ENCODE results near the gene LIN7B. TPM values are rescaled to one million over a fixed set of nuclear protein-coding genes. Genes with fewer than 3 reads are reported as not detected.

The LIN7B gene
- polyA plus RNA-seq, 4 donors = 5.4 to 13.2 (median 8.8) TPM

DNA sequence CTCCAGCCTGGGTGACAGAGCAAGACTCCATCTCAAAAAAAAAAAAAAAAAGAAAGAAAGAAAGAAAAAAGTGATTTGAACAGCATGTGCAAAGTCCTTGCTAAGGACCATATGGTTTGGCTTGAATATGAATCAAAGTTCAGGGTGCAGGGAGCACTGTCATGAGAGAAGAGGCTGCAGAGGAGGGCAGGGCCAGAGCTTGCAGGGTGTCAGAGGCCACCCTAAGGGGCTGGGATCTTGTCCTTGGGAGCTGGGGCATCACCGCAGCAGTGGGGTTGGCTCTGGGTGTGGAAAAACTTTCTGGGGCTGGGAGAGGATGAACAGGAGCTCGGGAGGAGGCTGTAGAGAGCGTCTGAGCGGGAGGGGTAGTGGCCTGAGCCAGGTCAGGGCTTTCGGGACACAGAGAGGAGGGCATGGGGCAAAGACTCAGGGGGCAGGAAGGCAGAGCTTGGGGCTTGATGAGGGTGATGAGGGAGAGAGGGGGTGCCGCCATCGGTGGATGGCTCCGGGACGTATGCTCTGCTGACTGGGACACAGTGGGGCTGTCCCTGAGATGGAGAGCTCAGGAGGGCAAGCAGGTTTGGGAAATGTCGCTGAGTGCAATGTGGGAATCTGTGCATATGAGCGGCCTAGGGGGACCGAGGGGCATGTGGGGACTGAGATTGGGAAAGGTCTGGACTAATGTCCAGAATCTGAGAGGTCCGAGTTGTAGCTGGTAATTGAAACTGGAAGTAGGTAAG lies 46.5 kb downstream of the LIN7B start:
- DNase-seq (ENCODE audit: low read depth in 4 of 4, low spot score in 2 of 4) = no peak

- no peak for DNase-seq (ENCODE audit: low read depth in 4 of 4, low spot score in 2 of 4)
Observed at GRCh38 chr19:49161987-49162386, 47.8 kb downstream of the LIN7B start.

GRCh38 chr19:49165111-49165750 lies 51.1 kb downstream of the LIN7B start:
- no peak for DNase-seq (ENCODE audit: low read depth in 4 of 4, low spot score in 2 of 4)

GRCh38 chr19:49165865-49166301 lies 51.7 kb downstream of the LIN7B start:
- DNase-seq (ENCODE audit: low read depth in 4 of 4, low spot score in 2 of 4) = no peak

GRCh38 chr19:49167857-49168409 lies 53.8 kb downstream of the LIN7B start:
- DNase-seq (ENCODE audit: low read depth in 4 of 4, low spot score in 2 of 4) = no peak

Other genes starting within 250 kb of the LIN7B start
- gene PLEKHA4, start 245.8 kb upstream of the LIN7B start, polyA plus RNA-seq (ENCODE audit: insufficient read length in 4 of 4) = 10 to 100 TPM; 17.9 to 33.8 (median 27.1) TPM
- 10 to 100 TPM; 29.7 to 52.6 (median 33.7) TPM for gene PPP1R15A, start 241.9 kb upstream of the LIN7B start, polyA plus RNA-seq (ENCODE audit: insufficient read length in 4 of 4)
- 1 to 10 TPM in 1 of 4 donors, under 1 TPM in 3; 0.46 to 1.3 (median 0.64) TPM for gene TULP2, start 215.6 kb upstream of the LIN7B start, polyA plus RNA-seq (ENCODE audit: insufficient read length in 4 of 4)
- 100 to 1,000 TPM; 249 to 328 (median 311) TPM for gene NUCB1, start 214.1 kb upstream of the LIN7B start, polyA plus RNA-seq (ENCODE audit: insufficient read length in 4 of 4)
- gene DHDH, start 180.7 kb upstream of the LIN7B start, polyA plus RNA-seq (ENCODE audit: insufficient read length in 4 of 4) = 10 to 100 TPM in 1 of 4 donors, 1 to 10 TPM in 3; 6.0 to 10.3 (median 8.2) TPM
- 10 to 100 TPM; 58.1 to 90.7 (median 76.4) TPM for gene BAX, start 159.5 kb upstream of the LIN7B start, polyA plus RNA-seq (ENCODE audit: insufficient read length in 4 of 4)
- gene FTL, start 149.1 kb upstream of the LIN7B start, polyA plus RNA-seq (ENCODE audit: insufficient read length in 4 of 4) = 1,000 to 10,000 TPM; 2,498 to 2,845 (median 2,570) TPM
- gene GYS1, start 121.1 kb upstream of the LIN7B start, polyA plus RNA-seq (ENCODE audit: insufficient read length in 4 of 4) = 10 to 100 TPM; 35.9 to 53.8 (median 48.2) TPM
- 100 to 1,000 TPM in 2 of 4 donors, 10 to 100 TPM in 2; 86.0 to 106 (median 95.6) TPM for gene RUVBL2, start 120.5 kb upstream of the LIN7B start, polyA plus RNA-seq (ENCODE audit: insufficient read length in 4 of 4)
- gene LHB, start 97.3 kb upstream of the LIN7B start, polyA plus RNA-seq (ENCODE audit: insufficient read length in 4 of 4) = under 1 TPM in 2 of 4 donors, not detected in 2; 0.31 to 0.35 TPM
- under 1 TPM in 1 of 4 donors, not detected in 3; 0.16 TPM for gene CGB3, start 90.0 kb upstream of the LIN7B start, polyA plus RNA-seq (ENCODE audit: insufficient read length in 4 of 4)
- under 1 TPM in 1 of 4 donors, not detected in 3; 0.28 TPM for gene CGB2, start 82.5 kb upstream of the LIN7B start, polyA plus RNA-seq (ENCODE audit: insufficient read length in 4 of 4)
- gene CGB1, start 77.5 kb upstream of the LIN7B start, polyA plus RNA-seq (ENCODE audit: insufficient read length in 4 of 4) = not detected
- gene CGB5, start 70.5 kb upstream of the LIN7B start, polyA plus RNA-seq (ENCODE audit: insufficient read length in 4 of 4) = not detected
- gene CGB8, start 65.3 kb upstream of the LIN7B start, polyA plus RNA-seq (ENCODE audit: insufficient read length in 4 of 4) = under 1 TPM in 1 of 4 donors, not detected in 3; 0.32 TPM
- 1 to 10 TPM in 2 of 4 donors, under 1 TPM in 2; 0.59 to 2.8 (median 1.1) TPM for gene CGB7, start 56.6 kb upstream of the LIN7B start, polyA plus RNA-seq (ENCODE audit: insufficient read length in 4 of 4)
- 1 to 10 TPM; 3.9 to 4.5 (median 4.5) TPM for gene NTF4, start 49.6 kb upstream of the LIN7B start, polyA plus RNA-seq (ENCODE audit: insufficient read length in 4 of 4)
- under 1 TPM; 0.03 to 0.17 (median 0.07) TPM for gene KCNA7, start 41.7 kb upstream of the LIN7B start, polyA plus RNA-seq (ENCODE audit: insufficient read length in 4 of 4)
- 100 to 1,000 TPM; 260 to 418 (median 347) TPM for gene SNRNP70, start 28.9 kb upstream of the LIN7B start, polyA plus RNA-seq (ENCODE audit: insufficient read length in 4 of 4)
- gene C19orf73, start 4.8 kb downstream of the LIN7B start, polyA plus RNA-seq (ENCODE audit: insufficient read length in 4 of 4) = 1 to 10 TPM in 1 of 4 donors, under 1 TPM in 3; 0.73 to 1.1 (median 0.80) TPM
- 10 to 100 TPM in 1 of 4 donors, 1 to 10 TPM in 3; 4.5 to 11.1 (median 8.7) TPM for gene PPFIA3, start 5.2 kb downstream of the LIN7B start, polyA plus RNA-seq (ENCODE audit: insufficient read length in 4 of 4)
- 10 to 100 TPM; 25.2 to 38.8 (median 33.8) TPM for gene HRC, start 41.0 kb downstream of the LIN7B start, polyA plus RNA-seq (ENCODE audit: insufficient read length in 4 of 4)
- 10 to 100 TPM; 22.1 to 48.0 (median 35.9) TPM for gene TRPM4, start 43.4 kb downstream of the LIN7B start, polyA plus RNA-seq (ENCODE audit: insufficient read length in 4 of 4)
- 1 to 10 TPM; 1.8 to 6.5 (median 3.2) TPM for gene SLC6A16, start 210.8 kb downstream of the LIN7B start, polyA plus RNA-seq (ENCODE audit: insufficient read length in 4 of 4)
- gene CD37, start 221.0 kb downstream of the LIN7B start, polyA plus RNA-seq (ENCODE audit: insufficient read length in 4 of 4) = 10 to 100 TPM; 36.2 to 40.7 (median 37.5) TPM
- 100 to 1,000 TPM in 2 of 4 donors, 10 to 100 TPM in 2; 88.4 to 122 (median 107) TPM for gene TEAD2, start 248.0 kb downstream of the LIN7B start, polyA plus RNA-seq (ENCODE audit: insufficient read length in 4 of 4)
- gene DKKL1, start 249.5 kb downstream of the LIN7B start, polyA plus RNA-seq (ENCODE audit: insufficient read length in 4 of 4) = 1 to 10 TPM; 4.5 to 6.4 (median 5.8) TPM

All from left renal cortex interstitium (tissue), 4 donors.